Left renal cortex interstitium (tissue), 4 donors: Measurements from ENCODE around the gene TMEM191C. TPM values are rescaled to one million over a fixed set of nuclear protein-coding genes. Genes with fewer than 3 reads are reported as not detected.

Experiments
- polyA plus RNA-seq, 4 donors: library from polyadenylated mRNA; unstranded; fragments of 120-200 nt; gene quantifications; one replicate each; pipeline ENCODE4 v1.2.1, GENCODE V29; 2013; ENCODE audit not compliant: insufficient read length in 4 of 4

Gene TMEM191C
- polyA plus RNA-seq, 4 donors, result 0.59 to 2.4 (median 1.9) TPM

Other genes with a start within 250 kb of the TMEM191C start
- gene RIMBP3B, start 83.6 kb upstream of the TMEM191C start, polyA plus RNA-seq, result under 1 TPM in 1 of 4 donors, not detected in 3; 0.18 TPM
- gene HIC2, start 50.0 kb upstream of the TMEM191C start, polyA plus RNA-seq, result 10 to 100 TPM in 3 of 4 donors, 1 to 10 TPM in 1; 8.5 to 12.3 (median 10.7) TPM
- under 1 TPM; 0.29 to 0.39 (median 0.32) TPM for gene RIMBP3C, start 84.1 kb downstream of the TMEM191C start, polyA plus RNA-seq
- gene UBE2L3, start 100.3 kb downstream of the TMEM191C start, polyA plus RNA-seq, result 10 to 100 TPM; 52.6 to 62.0 (median 57.1) TPM
- 10 to 100 TPM in 3 of 4 donors, 1 to 10 TPM in 1; 9.3 to 21.9 (median 16.4) TPM for gene YDJC, start 162.6 kb downstream of the TMEM191C start, polyA plus RNA-seq
- gene CCDC116, start 165.4 kb downstream of the TMEM191C start, polyA plus RNA-seq, result 1 to 10 TPM in 1 of 4 donors, under 1 TPM in 3; 0.13 to 1.2 (median 0.66) TPM
- 10 to 100 TPM; 12.8 to 25.2 (median 22.0) TPM for gene SDF2L1, start 174.9 kb downstream of the TMEM191C start, polyA plus RNA-seq
- 10 to 100 TPM; 33.7 to 50.7 (median 41.4) TPM for gene PPIL2, start 198.6 kb downstream of the TMEM191C start, polyA plus RNA-seq